Suprapubic skin (tissue), 4 donors: ENCODE results near the gene ASTN2. TPM values are rescaled to one million over a fixed set of nuclear protein-coding genes. Genes with fewer than 3 reads are reported as not detected.
A peak's percentile ranks its signal among the peaks of the same experiment; 100 is the strongest.

Experiments
- DNase-seq, 2 donors: peaks; one replicate each; pipeline ENCODE4 v3.0.0-alpha.2; 2019; ENCODE audit warnings: low spot score in 2 of 2
- H3K27ac ChIP-seq: fragments of 200-600 bp; sonication (generic); one replicate; pipeline ENCODE4 v1.5.1; 2019
- H3K27me3 ChIP-seq: fragments of 200-600 bp; sonication (generic); one replicate; pipeline ENCODE4 v1.5.1; 2019
- H3K36me3 ChIP-seq: fragments of 200-600 bp; sonication (generic); one replicate; pipeline ENCODE4 v1.5.1; 2019
- H3K4me1 ChIP-seq: fragments of 200-600 bp; sonication (generic); one replicate; pipeline ENCODE4 v1.5.1; 2019
- H3K4me3 ChIP-seq: fragments of 200-600 bp; sonication (generic); one replicate; pipeline ENCODE4 v1.5.1; 2019; ENCODE audit warnings: mild to moderate bottlenecking
- H3K9me3 ChIP-seq: fragments of 200-600 bp; sonication (generic); one replicate; pipeline ENCODE4 v1.5.1; 2019
- EP300 ChIP-seq: sonication (generic); formaldehyde crosslinking; IDR thresholded peaks from one replicate; pipeline ENCODE4 v1.6.1; 2017; ENCODE audit warnings: antibody characterized with exemption
- POLR2A ChIP-seq, 2 donors: fragments of 450-650 bp; IDR thresholded peaks; one replicate each; pipeline ENCODE4 v1.6.1; 2017; ENCODE audit warnings: antibody characterized with exemption in 2 of 2, mild to moderate bottlenecking in 2 of 2, moderate library complexity in 2 of 2
- POLR2AphosphoS5 ChIP-seq, 3 donors: sonication (generic); formaldehyde crosslinking; IDR thresholded peaks; one replicate each; pipeline ENCODE4 v1.6.1; 2017; ENCODE audit warnings: antibody characterized with exemption in 3 of 3
- WGBS: methylation state at CpG from one replicate; pipeline ENCODE4 v1.1.5; 2018; 5-methylcytosine and 5-hydroxymethylcytosine counted together
- total RNA-seq, 4 donors: library from RNA; depleted of rRNA; stranded (reverse); fragments of >200 nt; gene quantifications; one replicate each; pipeline ENCODE4 v1.1.0, GENCODE V29; 2016
- TF ChIP-seq, protein P1 (sequence below), 2 donors: fragments of 200-600 bp in 1 of 2; fragments of 450-650 bp in 1 of 2; sonication (generic) in 1 of 2; IDR thresholded peaks; one replicate each; pipeline ENCODE4 v1.5.1; 2016 to 2019; ENCODE audit warnings: antibody characterized with exemption in 2 of 2, mild to moderate bottlenecking in 1 of 2, moderate library complexity in 1 of 2

ASTN2 gene
- total RNA-seq, 4 donors from 2014 or later: 2.0 to 6.9 (median 3.8) TPM

DNA sequence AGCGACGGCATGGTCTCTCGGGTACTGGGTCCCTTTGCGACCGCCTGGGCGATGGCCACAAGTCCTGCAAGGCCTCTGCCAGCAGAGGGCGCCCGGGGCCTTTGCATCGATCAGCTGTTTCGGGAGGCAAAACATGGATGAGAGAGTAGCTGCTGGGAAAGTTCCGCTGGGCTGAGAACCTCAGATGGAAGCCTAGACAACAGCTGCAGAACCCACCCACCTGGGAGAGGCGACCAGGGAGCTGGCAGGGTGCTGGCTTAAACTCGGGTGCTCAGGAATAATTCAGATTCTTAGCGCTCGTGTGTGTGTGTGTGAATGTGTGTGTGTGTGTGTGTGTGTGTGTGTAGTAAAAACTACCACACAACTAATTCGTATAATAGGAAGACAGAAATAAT, 677.7 kb downstream of the ASTN2 start:
- 21% methylated on average over 16 of the region's 16 CpGs for WGBS
- H3K4me3 ChIP-seq: no peak overlapping the region
- no peak for TF ChIP-seq EP300
- TF ChIP-seq, protein P1, sequence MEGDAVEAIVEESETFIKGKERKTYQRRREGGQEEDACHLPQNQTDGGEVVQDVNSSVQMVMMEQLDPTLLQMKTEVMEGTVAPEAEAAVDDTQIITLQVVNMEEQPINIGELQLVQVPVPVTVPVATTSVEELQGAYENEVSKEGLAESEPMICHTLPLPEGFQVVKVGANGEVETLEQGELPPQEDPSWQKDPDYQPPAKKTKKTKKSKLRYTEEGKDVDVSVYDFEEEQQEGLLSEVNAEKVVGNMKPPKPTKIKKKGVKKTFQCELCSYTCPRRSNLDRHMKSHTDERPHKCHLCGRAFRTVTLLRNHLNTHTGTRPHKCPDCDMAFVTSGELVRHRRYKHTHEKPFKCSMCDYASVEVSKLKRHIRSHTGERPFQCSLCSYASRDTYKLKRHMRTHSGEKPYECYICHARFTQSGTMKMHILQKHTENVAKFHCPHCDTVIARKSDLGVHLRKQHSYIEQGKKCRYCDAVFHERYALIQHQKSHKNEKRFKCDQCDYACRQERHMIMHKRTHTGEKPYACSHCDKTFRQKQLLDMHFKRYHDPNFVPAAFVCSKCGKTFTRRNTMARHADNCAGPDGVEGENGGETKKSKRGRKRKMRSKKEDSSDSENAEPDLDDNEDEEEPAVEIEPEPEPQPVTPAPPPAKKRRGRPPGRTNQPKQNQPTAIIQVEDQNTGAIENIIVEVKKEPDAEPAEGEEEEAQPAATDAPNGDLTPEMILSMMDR (IDR thresholded peaks at IDR 0.05): peak; percentile 41 to 86
- DNase-seq: peak; percentile 76 to 83
- H3K27me3 ChIP-seq: no peaks in the 10 kb centered on the region
- no peaks in the 10 kb centered on the region for H3K9me3 ChIP-seq
- peaks cover 4% of the 10 kb centered on the region for H3K4me1 ChIP-seq
- H3K36me3 ChIP-seq: no peaks in the 10 kb centered on the region
- no peak overlapping the region for H3K27ac ChIP-seq

DNA sequence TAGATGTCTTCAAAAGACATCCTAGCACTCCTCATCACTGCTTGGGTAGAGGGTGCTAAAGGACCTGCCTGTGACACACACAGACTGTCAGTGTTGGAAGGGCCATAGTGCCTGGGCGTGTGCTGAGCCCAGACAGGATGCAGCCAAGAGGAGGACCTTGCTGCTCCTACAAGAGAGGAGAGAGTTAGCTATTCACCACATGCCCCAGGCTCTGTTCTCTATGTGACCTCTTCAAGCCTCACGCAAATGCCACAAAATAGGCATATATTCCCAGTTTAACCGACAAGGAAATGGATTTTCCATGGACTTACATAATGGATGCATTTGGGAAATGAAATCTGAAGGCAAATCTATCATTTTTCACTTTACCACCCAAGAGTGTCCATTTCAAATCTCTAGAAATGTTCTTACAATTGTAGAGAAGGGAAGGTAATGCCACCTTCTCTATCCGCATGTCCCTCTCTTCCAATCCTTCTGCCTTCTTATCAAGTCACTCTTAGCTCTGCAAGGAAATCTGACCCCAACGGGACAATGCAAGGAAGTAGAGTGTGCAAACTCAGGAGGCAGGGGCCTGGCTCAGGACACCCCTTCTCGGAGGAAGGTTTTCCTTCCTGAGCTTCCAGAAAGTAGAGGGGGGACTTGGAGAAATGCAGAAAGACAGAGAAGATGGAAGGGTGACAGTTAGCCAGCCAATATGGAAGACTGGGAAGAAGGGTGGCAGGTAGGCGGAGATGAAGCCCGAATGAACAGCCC, 678.3 kb downstream of the ASTN2 start:
- no peak for TF ChIP-seq POLR2AphosphoS5 (IDR thresholded peaks at IDR 0.05)
- TF ChIP-seq, protein P1 (IDR thresholded peaks at IDR 0.05): no peak
- TF ChIP-seq POLR2A (IDR thresholded peaks at IDR 0.05): no peak
- TF ChIP-seq EP300: no peak
- Histone ChIP-seq H3K27me3 (no peaks in the 10 kb centered on the region), H3K4me3 (no peak overlapping the region), H3K27ac (no peak overlapping the region), H3K36me3 (no peaks in the 10 kb centered on the region), H3K4me1 (peaks cover 4% of the 10 kb centered on the region), H3K9me3 (no peaks in the 10 kb centered on the region)
- WGBS: 64% methylated on average over 8 of the region's 8 CpGs
- no peak for DNase-seq

GRCh38 chr9:116733010-116733641, 681.7 kb downstream of the ASTN2 start:
- H3K27me3 ChIP-seq: no peaks in the 10 kb centered on the region
- no peak for TF ChIP-seq POLR2AphosphoS5 (IDR thresholded peaks at IDR 0.05)
- no peak for TF ChIP-seq EP300
- no peak for TF ChIP-seq POLR2A (IDR thresholded peaks at IDR 0.05)
- TF ChIP-seq, protein P1 (IDR thresholded peaks at IDR 0.05): no peak
- no peaks in the 10 kb centered on the region for H3K9me3 ChIP-seq
- H3K27ac ChIP-seq: no peak overlapping the region
- H3K4me1 ChIP-seq: peaks cover 4% of the 10 kb centered on the region
- 56% methylated on average over 3 of the region's 9 CpGs for WGBS
- no peak for DNase-seq
- no peak overlapping the region for H3K4me3 ChIP-seq
- H3K36me3 ChIP-seq: no peaks in the 10 kb centered on the region

- Histone ChIP-seq H3K27me3 (no peaks in the 10 kb centered on the region), H3K9me3 (no peaks in the 10 kb centered on the region), H3K36me3 (no peaks in the 10 kb centered on the region), H3K4me1 (no peaks in the 10 kb centered on the region), H3K4me3 (no peak overlapping the region), H3K27ac (no peak overlapping the region)
- DNase-seq: no peak
- no peak for TF ChIP-seq POLR2AphosphoS5 (IDR thresholded peaks at IDR 0.05)
- TF ChIP-seq, protein P1 (IDR thresholded peaks at IDR 0.05): no peak
- no peak for TF ChIP-seq EP300
- TF ChIP-seq POLR2A (IDR thresholded peaks at IDR 0.05): no peak
Measured at GRCh38 chr9:116726602-116727001, 688.3 kb downstream of the ASTN2 start.

DNA sequence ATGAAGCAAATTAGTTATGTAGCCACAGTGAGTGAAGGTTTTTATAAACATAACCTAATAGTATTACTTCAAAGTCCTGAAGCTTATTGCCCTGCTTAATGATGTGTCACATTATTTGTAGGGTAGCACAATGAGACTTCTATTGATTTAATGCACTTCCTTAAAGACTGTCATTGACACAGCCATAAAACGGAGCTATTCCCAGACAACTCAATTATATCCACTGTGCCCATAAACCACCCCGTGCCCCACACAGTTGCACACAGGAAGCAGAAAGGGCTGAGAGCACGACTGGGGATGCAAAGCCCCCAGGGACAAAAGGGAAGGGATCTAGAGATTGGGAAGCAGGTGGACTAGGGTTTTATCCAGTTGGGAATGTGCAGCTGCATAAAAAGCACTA, 690.7 kb downstream of the ASTN2 start:
- TF ChIP-seq, protein P1 (IDR thresholded peaks at IDR 0.05): no peak
- TF ChIP-seq EP300 (no peak), POLR2AphosphoS5 (IDR thresholded peaks at IDR 0.05) (no peak), POLR2A (IDR thresholded peaks at IDR 0.05) (no peak)
- H3K9me3 ChIP-seq: no peaks in the 10 kb centered on the region
- DNase-seq: no peak
- H3K36me3 ChIP-seq: no peaks in the 10 kb centered on the region
- H3K4me1 ChIP-seq: no peaks in the 10 kb centered on the region
- no peaks in the 10 kb centered on the region for H3K27me3 ChIP-seq
- WGBS: 46% methylated on average over 3 of the region's 3 CpGs
- no peak overlapping the region for H3K4me3 ChIP-seq
- H3K27ac ChIP-seq: no peak overlapping the region
